GM18507 (cell line): ENCODE results near the gene TNPO2.
"Not testable (repeated sequence)": the region's sequence is repeated elsewhere in the genome, so short reads cannot be mapped to it uniquely, and the experiment has no call there.

ENCODE experiments used
- DNase-seq: peaks from one replicate; pipeline ENCODE4 v3.0.0; 2011; ENCODE audit warnings: low read depth; ENCODE audit not compliant: insufficient read length; ENCODE audit errors: extremely low spot score
- FAIRE-seq: peaks from 2 replicates; lab custom pipeline; 2011; peaks lifted over from hg19 to GRCh38; lab: Jason Lieb, UNC

Gene TNPO2

DNA sequence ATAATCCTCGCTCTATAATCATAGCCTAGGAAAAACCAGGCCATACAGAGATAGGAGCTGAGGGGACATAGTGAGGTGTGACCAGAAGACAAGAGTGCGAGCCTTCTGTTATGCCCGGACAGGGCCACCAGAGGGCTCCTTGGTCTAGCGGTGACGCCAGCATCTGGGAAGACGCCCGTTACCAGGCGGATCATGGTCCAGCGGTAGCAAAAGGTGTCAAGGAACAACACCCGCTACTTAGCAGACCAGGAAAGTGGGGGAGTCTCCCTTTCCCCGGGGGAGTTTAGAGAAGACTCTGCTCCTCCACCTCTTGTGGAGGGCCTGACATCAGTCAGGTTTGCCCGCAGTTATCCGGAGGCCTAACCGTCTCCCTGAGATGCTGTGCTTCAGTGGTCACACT is 11.7 kb downstream of the TNPO2 start:
- not testable (repeated sequence) for DNase-seq, FAIRE-seq

GRCh38 chr19:12711187-12711586 is 12.5 kb downstream of the TNPO2 start:
- DNase-seq = no peak

DNA sequence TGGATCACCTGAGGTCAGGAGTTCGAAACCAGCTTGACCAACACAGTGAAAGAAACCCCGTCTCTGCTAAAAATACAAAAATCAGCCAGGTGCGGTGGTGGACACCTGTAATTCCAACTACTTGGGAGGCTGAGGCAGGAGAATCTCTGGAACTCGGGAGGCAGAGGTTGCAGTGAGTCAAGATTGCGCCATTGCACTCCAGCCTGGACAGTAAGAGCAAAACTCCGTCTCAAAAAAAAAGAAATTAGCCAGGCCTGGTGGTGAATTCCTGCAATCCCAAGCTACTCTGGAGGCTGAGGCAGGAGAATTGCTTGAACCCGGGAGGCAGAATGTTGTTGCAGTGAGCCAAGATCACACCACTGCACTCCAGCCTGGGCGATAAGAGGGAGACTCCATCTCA is 15.1 kb downstream of the TNPO2 start:
- DNase-seq (no peak), FAIRE-seq (no peak)

More at GRCh38 chr19:12711187-12711586, 12.5 kb downstream of the TNPO2 start:
- no peak for FAIRE-seq

GRCh38 chr19:12706332-12706718 is 17.4 kb downstream of the TNPO2 start:
- FAIRE-seq (no peak), DNase-seq (no peak)

GRCh38 chr19:12705654-12706331 is 17.9 kb downstream of the TNPO2 start:
- DNase-seq = no peak
- FAIRE-seq = no peak

GRCh38 chr19:12705169-12705568 is 18.6 kb downstream of the TNPO2 start:
- DNase-seq (no peak), FAIRE-seq (no peak)

GRCh38 chr19:12703046-12703445 is 20.7 kb downstream of the TNPO2 start:
- peak; percentile 61 for FAIRE-seq

GRCh38 chr19:12701596-12702282 is 22.0 kb downstream of the TNPO2 start:
- DNase-seq (no peak), FAIRE-seq (no peak)

More at GRCh38 chr19:12703046-12703445, 20.7 kb downstream of the TNPO2 start:
- no peak for DNase-seq

GRCh38 chr19:12698138-12698537 is 25.6 kb downstream of the TNPO2 start:
- FAIRE-seq (no peak), DNase-seq (no peak)

DNA sequence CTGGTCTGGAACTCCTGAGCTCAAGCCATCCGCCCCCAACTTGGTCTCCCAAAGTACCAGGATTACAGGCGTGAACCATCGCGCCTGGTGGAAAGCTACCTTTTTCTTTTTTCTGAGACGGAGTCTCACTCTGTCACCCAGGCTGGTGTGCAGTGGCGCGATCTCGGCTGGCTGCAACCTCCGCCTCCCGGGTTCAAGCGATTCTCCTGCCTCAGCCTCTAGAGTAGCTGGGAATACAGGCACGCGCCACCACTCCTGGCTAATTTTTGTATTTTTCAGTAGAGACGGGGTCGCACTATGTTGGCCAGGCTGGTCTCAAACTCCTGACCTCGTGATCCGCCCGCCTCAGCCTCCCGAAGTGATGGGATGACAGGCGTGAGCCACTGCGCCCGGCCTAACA is 26.3 kb downstream of the TNPO2 start:
- not testable (repeated sequence) for FAIRE-seq, DNase-seq

DNA sequence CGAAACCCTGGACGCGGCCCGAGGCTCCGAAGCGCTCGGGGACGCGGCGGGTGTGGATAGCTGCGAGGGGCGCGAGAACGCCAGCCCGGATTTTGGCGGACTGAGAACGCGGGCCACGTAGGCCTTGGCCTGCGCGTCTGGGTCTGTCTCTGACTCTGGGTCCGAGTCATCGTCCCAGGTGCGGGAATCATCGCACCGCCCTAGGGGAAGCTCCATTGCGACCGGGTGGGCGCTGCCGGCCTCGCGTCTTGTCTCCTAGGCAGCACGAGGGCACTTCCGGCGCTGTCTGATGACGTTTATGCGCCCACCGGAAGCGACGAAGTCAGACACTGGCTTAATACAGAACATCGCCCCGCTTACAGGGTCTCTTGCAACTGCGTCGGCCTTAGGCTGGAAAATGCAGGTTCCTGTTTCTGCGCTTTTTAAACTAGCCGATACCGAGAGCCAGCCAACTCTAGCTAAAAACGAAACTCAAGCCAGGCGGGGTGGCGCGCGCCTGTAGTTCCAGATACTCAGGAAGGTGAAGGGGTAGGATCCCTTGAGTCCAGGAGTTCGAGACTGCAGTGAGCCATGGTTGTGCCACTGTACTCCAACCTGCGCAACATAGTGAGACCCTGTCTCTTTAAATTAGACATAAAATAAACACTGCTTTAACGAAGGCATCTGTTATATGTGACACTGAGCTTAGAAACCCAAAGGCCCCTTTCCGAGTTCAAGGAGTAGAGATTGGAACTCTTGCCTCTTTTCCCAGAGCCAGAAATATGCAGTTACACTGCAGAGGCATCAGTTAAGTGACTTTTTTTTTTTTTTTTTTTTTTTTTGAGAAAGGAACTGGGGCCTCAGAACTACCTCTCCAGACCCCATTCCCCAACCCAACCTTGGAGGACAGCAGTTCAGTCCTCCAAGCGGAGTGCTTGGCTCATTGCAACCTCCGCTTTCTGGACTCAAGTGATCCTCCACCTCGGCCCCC is 27.1 kb downstream of the TNPO2 start, which contains the start of gene FBXW9:
FBXW9 (minus strand) TSS at position 266 of the 970 bp plus-strand sequence; CDS start at position 216, 50 bp downstream.
- FAIRE-seq (peak; percentile 91), DNase-seq (peak; percentile 97)

DNA sequence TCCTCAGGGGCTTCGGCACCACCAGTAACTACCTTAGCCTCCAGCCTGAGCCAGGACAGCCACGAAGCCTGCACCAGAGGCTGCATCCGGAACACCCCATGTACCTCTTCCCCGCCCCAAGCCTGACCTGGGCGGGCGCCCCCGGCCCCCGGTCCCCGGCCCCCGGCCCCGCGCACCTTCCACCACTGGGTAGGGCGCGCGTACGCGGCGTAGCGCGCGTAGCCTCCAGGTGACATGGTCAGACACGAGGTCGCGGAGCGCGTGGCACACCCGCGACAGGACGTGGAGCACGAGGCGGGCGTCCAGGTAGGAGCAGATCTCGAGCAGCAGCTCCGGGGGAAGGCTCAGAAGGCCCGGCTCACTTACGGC is 27.8 kb downstream of the TNPO2 start:
- no peak for FAIRE-seq
- DNase-seq = no peak

DNA sequence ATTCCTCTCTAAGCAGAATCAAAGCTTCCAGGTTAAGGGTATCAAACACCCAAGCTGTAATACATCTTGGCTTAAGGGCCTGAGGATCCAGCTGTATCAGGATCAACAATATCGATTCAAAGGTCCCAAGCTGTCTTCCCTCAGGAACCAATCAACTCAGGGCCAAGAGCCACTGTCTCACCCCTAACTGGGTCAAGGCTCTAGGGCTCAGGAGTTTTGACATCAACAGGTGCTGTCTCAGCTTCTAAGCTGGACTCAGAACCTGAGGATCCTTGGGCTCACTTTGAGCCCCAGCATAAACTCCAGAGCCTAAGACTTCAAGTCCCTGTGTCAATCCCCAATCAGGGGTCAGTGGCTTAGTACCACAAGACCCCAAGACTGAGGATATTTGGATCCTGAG is 28.2 kb downstream of the TNPO2 start:
- no peak for DNase-seq

DNA sequence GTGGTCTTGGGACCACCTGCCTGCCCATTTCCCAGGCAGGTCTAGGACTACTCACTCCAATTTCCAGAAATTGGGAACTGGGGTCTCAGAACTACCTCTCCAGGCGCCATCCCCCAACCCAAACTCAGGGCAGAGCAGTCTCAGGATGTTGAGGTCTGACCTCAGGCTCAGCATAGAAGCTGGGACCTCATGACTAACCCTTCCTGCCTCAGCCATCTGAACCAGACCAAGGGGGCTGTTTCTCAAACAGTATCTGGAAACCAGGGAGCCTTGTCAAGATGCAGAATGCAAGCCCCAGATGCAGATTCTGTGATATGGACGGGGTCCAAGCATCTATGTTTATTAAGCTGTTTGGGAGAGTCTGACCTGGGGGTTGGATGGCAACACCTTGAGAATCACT is 28.6 kb downstream of the TNPO2 start:
- FAIRE-seq = no peak

More for the DNA sequence above, 28.2 kb downstream of the TNPO2 start:
- no peak for FAIRE-seq

DNA sequence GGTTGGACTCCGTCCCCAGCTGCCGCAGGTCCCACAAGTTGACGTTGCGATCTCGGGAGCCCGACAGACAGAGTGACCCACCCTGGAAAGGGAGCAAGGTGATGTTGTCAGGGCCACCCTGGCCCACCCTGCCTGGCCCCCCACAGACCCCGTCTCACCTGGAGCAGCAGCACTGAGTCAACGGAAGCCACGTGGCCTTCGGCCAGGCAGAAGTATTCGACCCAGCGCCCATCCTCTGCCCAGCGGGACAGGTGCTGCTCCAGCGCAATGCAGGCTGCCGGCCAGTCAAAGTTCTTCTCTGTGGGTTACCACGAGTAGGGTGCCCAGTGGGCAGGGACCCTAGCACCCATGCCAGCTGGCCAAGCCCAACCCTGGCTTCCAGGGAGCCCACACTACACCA is 29.1 kb downstream of the TNPO2 start:
- DNase-seq (no peak), FAIRE-seq (no peak)

More for the DNA sequence above, 28.6 kb downstream of the TNPO2 start:
- DNase-seq = no peak

DNA sequence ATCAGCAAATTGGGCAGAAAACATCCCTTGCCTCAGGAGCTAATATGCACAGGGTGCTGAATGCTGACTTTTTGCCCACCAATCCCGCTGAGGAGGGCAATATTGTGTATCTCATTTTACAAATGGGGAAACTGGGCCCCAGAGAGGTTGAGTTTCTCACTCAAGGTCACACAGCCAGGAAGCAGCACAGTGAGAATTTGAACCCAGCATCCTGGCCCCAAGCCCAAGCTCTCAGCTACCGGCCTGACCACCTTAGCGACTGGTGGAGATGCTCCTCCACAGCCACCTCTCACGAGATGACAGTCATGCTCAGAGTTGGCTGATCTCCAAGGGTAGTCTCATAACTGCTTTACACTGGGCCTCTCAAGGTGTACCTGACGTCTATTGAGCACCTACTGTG is 30.8 kb downstream of the TNPO2 start:
- no peak for DNase-seq
- FAIRE-seq = no peak

GRCh38 chr19:12689581-12690216 is 34.0 kb downstream of the TNPO2 start:
- DNase-seq = no peak
- no peak for FAIRE-seq

GRCh38 chr19:12689012-12689411 is 34.7 kb downstream of the TNPO2 start:
- DNase-seq (no peak), FAIRE-seq (no peak)

DNA sequence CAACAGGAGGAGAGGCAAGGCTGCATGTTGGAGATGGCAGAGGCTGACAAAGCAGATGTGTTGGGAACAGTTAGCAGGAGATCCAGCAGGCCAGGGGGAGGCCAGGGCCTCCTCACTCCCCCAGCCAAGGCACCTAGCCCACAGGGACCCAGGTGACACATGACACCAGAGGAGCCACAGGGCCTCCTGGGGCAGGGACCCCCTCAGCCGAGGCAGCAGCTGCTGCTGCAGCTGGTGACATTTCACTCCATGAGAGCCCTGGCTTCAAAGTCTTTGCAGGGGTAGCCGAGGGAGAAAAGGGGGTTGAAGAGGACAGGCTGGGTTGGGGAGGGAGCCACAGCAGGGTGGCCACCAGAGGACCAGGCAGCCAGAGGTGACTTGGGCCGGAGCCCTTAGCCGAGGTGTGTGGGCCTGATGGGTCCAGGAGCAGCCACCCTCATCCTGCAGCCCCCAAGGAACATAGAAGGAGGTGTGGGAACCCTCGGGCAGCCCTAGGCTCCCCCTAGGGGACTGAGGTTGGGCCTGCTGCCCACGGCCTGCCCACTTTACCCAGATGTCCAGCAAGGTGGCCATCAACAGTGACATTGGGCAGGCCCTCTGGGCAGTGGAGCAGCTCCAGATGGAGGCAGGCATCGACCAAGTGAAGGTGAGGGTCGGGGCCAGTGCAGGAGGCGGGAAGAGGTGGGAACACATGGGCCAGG is 36.1 kb downstream of the TNPO2 start, which contains the start of gene GNG14:
GNG14 (plus strand) TSS at position 503 of the 701 bp plus-strand sequence; CDS start at position 554, 51 bp downstream.
- DNase-seq (no peak), FAIRE-seq (no peak)
